OCI-LY1 (cell line): ENCODE measurements around the gene HECW1.

Source experiments
- H2AFZ ChIP-seq: fragments of 200-600 bp; sonication (generic), shearing (Covaris generic); 2 replicates; pipeline ENCODE4 v1.6.0; 2014; ENCODE audit warnings: antibody characterized with exemption, mild to moderate bottlenecking, low read length
- H3F3A ChIP-seq: fragments of 200-600 bp; sonication (generic), shearing (Covaris generic); 2 replicates; pipeline ENCODE4 v1.6.0; 2014; ENCODE audit warnings: mild to moderate bottlenecking, antibody characterized with exemption, low read length, moderate library complexity; ENCODE audit not compliant: insufficient read depth
- H3K27ac ChIP-seq: fragments of 200-600 bp; sonication (generic); 2 replicates; pipeline ENCODE4 v1.5.1; 2014; ENCODE audit warnings: low read length, mixed run types, mild to moderate bottlenecking, low read depth; ENCODE audit not compliant: poor library complexity, severe bottlenecking
- H3K27me3 ChIP-seq: fragments of 200-600 bp; sonication (generic); 2 replicates; pipeline ENCODE4 v1.6.0; 2014; ENCODE audit warnings: antibody characterized with exemption, mild to moderate bottlenecking, low read length, moderate library complexity; ENCODE audit not compliant: insufficient read depth
- H3K36me3 ChIP-seq: fragments of 200-600 bp; sonication (generic); 2 replicates; pipeline ENCODE4 v1.6.1; 2014; ENCODE audit warnings: mild to moderate bottlenecking, antibody characterized with exemption, low read length, moderate library complexity, mixed read lengths; ENCODE audit not compliant: insufficient read depth
- H3K4me1 ChIP-seq: fragments of 200-600 bp; sonication (generic); 2 replicates; pipeline ENCODE4 v1.5.1; 2014; ENCODE audit warnings: mild to moderate bottlenecking, low read length, moderate library complexity; ENCODE audit not compliant: insufficient read depth, severe bottlenecking
- H3K4me2 ChIP-seq: fragments of 200-600 bp; sonication (generic), shearing (Covaris generic); 2 replicates; pipeline ENCODE4 v1.6.1; 2014; ENCODE audit warnings: low read length
- H3K4me3 ChIP-seq: fragments of 200-600 bp; sonication (generic); 2 replicates; pipeline ENCODE4 v1.5.1; 2014; ENCODE audit warnings: low read length, low read depth, mild to moderate bottlenecking, mixed read lengths; ENCODE audit not compliant: poor library complexity, severe bottlenecking
- H3K79me2 ChIP-seq: fragments of 200-600 bp; shearing (Covaris generic); 2 replicates; pipeline ENCODE4 v1.6.1; 2016; ENCODE audit warnings: mixed run types, low read length, mixed read lengths; ENCODE audit not compliant: insufficient read depth
- H3K9ac ChIP-seq: fragments of 200-600 bp; sonication (generic), shearing (Covaris generic); 2 replicates; pipeline ENCODE4 v1.6.1; 2014; ENCODE audit warnings: mild to moderate bottlenecking, low read length, mixed read lengths
- H3K9me2 ChIP-seq: fragments of 200-600 bp; sonication (generic), shearing (Covaris generic); 2 replicates; pipeline ENCODE4 v1.6.1; 2014; ENCODE audit warnings: low read depth, mild to moderate bottlenecking, low read length, mixed read lengths
- H3K9me3 ChIP-seq: fragments of 200-600 bp; shearing (Covaris generic); 2 replicates; pipeline ENCODE4 v1.6.1; 2014; ENCODE audit warnings: low read length, mixed read lengths
- H4K20me1 ChIP-seq: fragments of 200-600 bp; sonication (generic), shearing (Covaris generic); 2 replicates; pipeline ENCODE4 v1.6.0; 2016; ENCODE audit warnings: mild to moderate bottlenecking, low read length; ENCODE audit not compliant: insufficient read depth
- CTCF ChIP-seq: fragments of 200-600 bp; sonication (generic), shearing (Covaris generic); IDR thresholded peaks from 2 replicates; pipeline ENCODE4 v1.5.1; 2017; ENCODE audit warnings: mild to moderate bottlenecking, antibody characterized with exemption, low read length, moderate library complexity, mixed read lengths
- EZH2 ChIP-seq: fragments of 200-600 bp; sonication (generic), shearing (Covaris generic); IDR thresholded peaks from 2 replicates; pipeline ENCODE4 v1.8.0; 2017; ENCODE audit warnings: borderline replicate concordance, mixed run types, mild to moderate bottlenecking, antibody characterized with exemption, low read length, moderate library complexity, mixed read lengths

HECW1 gene

GRCh38 chr7:43542716-43543115 lies 430.3 kb downstream of the HECW1 start:
- Histone ChIP-seq H3K9me2 (no peaks in the 10 kb centered on the region), H3K79me2 (no peaks in the 10 kb centered on the region), H3K9ac (no peak overlapping the region), H3K36me3 (no peaks in the 10 kb centered on the region), H3K9me3 (no peaks in the 10 kb centered on the region), H3K4me3 (no peak overlapping the region), H3K27ac (no peak overlapping the region), H2AFZ (no peak overlapping the region), H3K27me3 (no peaks in the 10 kb centered on the region), H3F3A (no peaks in the 10 kb centered on the region), H3K4me2 (no peak overlapping the region), H3K4me1 (no peaks in the 10 kb centered on the region), H4K20me1 (no peaks in the 10 kb centered on the region)
- TF ChIP-seq CTCF (no peak), EZH2 (no peak)

- H3K27ac ChIP-seq = no peak overlapping the region
- no peak overlapping the region for H3K4me2 ChIP-seq
- no peaks in the 10 kb centered on the region for H3K9me3 ChIP-seq
- no peaks in the 10 kb centered on the region for H4K20me1 ChIP-seq
- no peaks in the 10 kb centered on the region for H3K79me2 ChIP-seq
- no peaks in the 10 kb centered on the region for H3K27me3 ChIP-seq
- H3K4me1 ChIP-seq = no peaks in the 10 kb centered on the region
- no peaks in the 10 kb centered on the region for H3K36me3 ChIP-seq
- no peak overlapping the region for H2AFZ ChIP-seq
- TF ChIP-seq CTCF (no peak), EZH2 (no peak)
- H3F3A ChIP-seq = no peaks in the 10 kb centered on the region
- H3K4me3 ChIP-seq = no peak overlapping the region
- no peaks in the 10 kb centered on the region for H3K9me2 ChIP-seq
- H3K9ac ChIP-seq = no peak overlapping the region
These were observed 433.8 kb downstream of the HECW1 start for GRCh38 chr7:43546231-43546630.

- Histone ChIP-seq H3K27me3 (no peaks in the 10 kb centered on the region), H3K79me2 (no peaks in the 10 kb centered on the region), H3K36me3 (no peaks in the 10 kb centered on the region), H3K9me2 (no peaks in the 10 kb centered on the region), H3K4me1 (no peaks in the 10 kb centered on the region), H3K9ac (no peak overlapping the region), H3K4me3 (no peak overlapping the region), H3F3A (no peaks in the 10 kb centered on the region), H4K20me1 (no peaks in the 10 kb centered on the region), H3K9me3 (no peaks in the 10 kb centered on the region), H3K4me2 (no peak overlapping the region), H3K27ac (no peak overlapping the region), H2AFZ (no peak overlapping the region)
- TF ChIP-seq CTCF (no peak), EZH2 (no peak)
These were observed 438.0 kb downstream of the HECW1 start for GRCh38 chr7:43550427-43550826.
